NCI-H2107 treated with DMSO at 0.1 percent for 48 hours (cell line): Measurements from ENCODE around the gene CHDH.

Experiments used
- DNase-seq: peaks from one replicate; lab custom pipeline; 2025; ENCODE audit not compliant: unreplicated experiment; lab: John Stamatoyannopoulos, UW

CHDH gene

GRCh38 chr3:53794597-53794996 lies 51.6 kb downstream of the CHDH start:
- no peak for DNase-seq

- DNase-seq, result peak; percentile 10
These were observed 53.4 kb downstream of the CHDH start for GRCh38 chr3:53792866-53793265.

- DNase-seq, result no peak
These were observed 54.9 kb downstream of the CHDH start for GRCh38 chr3:53791317-53791716.

GRCh38 chr3:53790470-53790869 lies 55.7 kb downstream of the CHDH start:
- no peak for DNase-seq

GRCh38 chr3:53789459-53789858 lies 56.8 kb downstream of the CHDH start:
- no peak for DNase-seq

GRCh38 chr3:53788038-53788437 lies 58.2 kb downstream of the CHDH start:
- no peak for DNase-seq

GRCh38 chr3:53787016-53787415 lies 59.2 kb downstream of the CHDH start:
- DNase-seq, result no peak

GRCh38 chr3:53780806-53781205 lies 65.4 kb downstream of the CHDH start:
- no peak for DNase-seq

- DNase-seq, result no peak
These were observed 66.0 kb downstream of the CHDH start for GRCh38 chr3:53780171-53780570.

GRCh38 chr3:53778153-53778552 lies 68.1 kb downstream of the CHDH start:
- no peak for DNase-seq

GRCh38 chr3:53777468-53777867 lies 68.8 kb downstream of the CHDH start:
- DNase-seq, result no peak

GRCh38 chr3:53776494-53777101 lies 69.6 kb downstream of the CHDH start:
- no peak for DNase-seq

GRCh38 chr3:53775834-53776251 lies 70.4 kb downstream of the CHDH start:
- peak; percentile 45 for DNase-seq

GRCh38 chr3:53775018-53775417 lies 71.2 kb downstream of the CHDH start:
- no peak for DNase-seq

GRCh38 chr3:53774414-53774813 lies 71.8 kb downstream of the CHDH start:
- DNase-seq, result no peak

- no peak for DNase-seq
These were observed 72.4 kb downstream of the CHDH start for GRCh38 chr3:53773611-53774368.

GRCh38 chr3:53773021-53773436 lies 73.2 kb downstream of the CHDH start:
- no peak for DNase-seq

GRCh38 chr3:53772562-53772961 lies 73.7 kb downstream of the CHDH start:
- no peak for DNase-seq

- no peak for DNase-seq
These were observed 77.5 kb downstream of the CHDH start for GRCh38 chr3:53768478-53769459.

- no peak for DNase-seq
These were observed 79.5 kb downstream of the CHDH start for GRCh38 chr3:53766706-53767105.

GRCh38 chr3:53765753-53766152 lies 80.5 kb downstream of the CHDH start:
- no peak for DNase-seq
